Measurements from ENCODE around the gene CUX1. TPM values are rescaled to one million over a fixed set of nuclear protein-coding genes. Genes with fewer than 3 reads are reported as not detected.

Gene CUX1
- total RNA-seq, 2 experiments from 2014 or later: 35.6 to 38.0 TPM

- no peak for DNase-seq
- TF ChIP-seq, protein P1, sequence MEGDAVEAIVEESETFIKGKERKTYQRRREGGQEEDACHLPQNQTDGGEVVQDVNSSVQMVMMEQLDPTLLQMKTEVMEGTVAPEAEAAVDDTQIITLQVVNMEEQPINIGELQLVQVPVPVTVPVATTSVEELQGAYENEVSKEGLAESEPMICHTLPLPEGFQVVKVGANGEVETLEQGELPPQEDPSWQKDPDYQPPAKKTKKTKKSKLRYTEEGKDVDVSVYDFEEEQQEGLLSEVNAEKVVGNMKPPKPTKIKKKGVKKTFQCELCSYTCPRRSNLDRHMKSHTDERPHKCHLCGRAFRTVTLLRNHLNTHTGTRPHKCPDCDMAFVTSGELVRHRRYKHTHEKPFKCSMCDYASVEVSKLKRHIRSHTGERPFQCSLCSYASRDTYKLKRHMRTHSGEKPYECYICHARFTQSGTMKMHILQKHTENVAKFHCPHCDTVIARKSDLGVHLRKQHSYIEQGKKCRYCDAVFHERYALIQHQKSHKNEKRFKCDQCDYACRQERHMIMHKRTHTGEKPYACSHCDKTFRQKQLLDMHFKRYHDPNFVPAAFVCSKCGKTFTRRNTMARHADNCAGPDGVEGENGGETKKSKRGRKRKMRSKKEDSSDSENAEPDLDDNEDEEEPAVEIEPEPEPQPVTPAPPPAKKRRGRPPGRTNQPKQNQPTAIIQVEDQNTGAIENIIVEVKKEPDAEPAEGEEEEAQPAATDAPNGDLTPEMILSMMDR (IDR thresholded peaks at IDR 0.05): no peak
- peaks cover 64% of the 10 kb centered on the region for H3K36me3 ChIP-seq (ENCODE audit: insufficient read depth, low read length)
- Mint-ChIP-seq H3K36me3 (ENCODE audit: low read depth) (peaks cover 83% of the 10 kb centered on the region), H3K27me3 (no peaks in the 10 kb centered on the region), H3K4me1 (ENCODE audit: low read depth) (no peaks in the 10 kb centered on the region), H3K9me3 (no peaks in the 10 kb centered on the region), H3K27ac (no peak overlapping the region), H3K4me3 (no peak overlapping the region)
- POLR2A ChIA-PET: no interaction called here
- no peak overlapping the region for H3K4me3 ChIP-seq (ENCODE audit: low read length)
- no peak for ATAC-seq (ENCODE audit: poor library complexity)
- CTCF ChIA-PET: no interaction called here
- no peak overlapping the region for H3K27ac ChIP-seq (ENCODE audit: low read depth in 1 of 2, low read length in 2 of 2)
- intact Hi-C loops (cut with DNase I, micrococcal nuclease): no loop called here
- no peaks in the 10 kb centered on the region for H3K27me3 ChIP-seq (ENCODE audit: control insufficient read depth in 1 of 2, insufficient read depth in 2 of 2, low read length in 2 of 2)
- H3K4me1 ChIP-seq (ENCODE audit: insufficient read depth, low read length): no peaks in the 10 kb centered on the region
- H3K9me3 ChIP-seq (ENCODE audit: control insufficient read depth in 1 of 2, insufficient read depth in 1 of 2, low read length in 2 of 2): no peaks in the 10 kb centered on the region
Observed at GRCh38 chr7:102198417-102198956, 381.1 kb downstream of the CUX1 start.

- H3K27ac ChIP-seq (ENCODE audit: low read depth in 1 of 2, low read length in 2 of 2): no peak overlapping the region
- Mint-ChIP-seq H3K27ac (no peak overlapping the region), H3K4me3 (no peak overlapping the region), H3K36me3 (ENCODE audit: low read depth) (peaks cover 81% of the 10 kb centered on the region), H3K9me3 (no peaks in the 10 kb centered on the region), H3K4me1 (ENCODE audit: low read depth) (no peaks in the 10 kb centered on the region), H3K27me3 (no peaks in the 10 kb centered on the region)
- no peaks in the 10 kb centered on the region for H3K4me1 ChIP-seq (ENCODE audit: insufficient read depth, low read length)
- ChIA-PET POLR2A (no interaction called here), CTCF (no interaction called here)
- intact Hi-C loops (cut with DNase I, micrococcal nuclease): no loop called here
- H3K27me3 ChIP-seq (ENCODE audit: control insufficient read depth in 1 of 2, insufficient read depth in 2 of 2, low read length in 2 of 2): no peaks in the 10 kb centered on the region
- no peak for DNase-seq
- H3K9me3 ChIP-seq (ENCODE audit: control insufficient read depth in 1 of 2, insufficient read depth in 1 of 2, low read length in 2 of 2): no peaks in the 10 kb centered on the region
- TF ChIP-seq, protein P1 (IDR thresholded peaks at IDR 0.05): no peak
- H3K36me3 ChIP-seq (ENCODE audit: insufficient read depth, low read length): peaks cover 65% of the 10 kb centered on the region
- ATAC-seq (ENCODE audit: poor library complexity): no peak
- no peak overlapping the region for H3K4me3 ChIP-seq (ENCODE audit: low read length)
Observed at GRCh38 chr7:102201576-102201975, 384.1 kb downstream of the CUX1 start.

- intact Hi-C loops (cut with DNase I, micrococcal nuclease): no loop called here
- H3K4me3 Mint-ChIP-seq: no peak overlapping the region
- DNase-seq (no peak), ATAC-seq (ENCODE audit: poor library complexity) (no peak)
- Histone ChIP-seq H3K27me3 (ENCODE audit: control insufficient read depth in 1 of 2, insufficient read depth in 2 of 2, low read length in 2 of 2) (no peaks in the 10 kb centered on the region), H3K4me3 (ENCODE audit: low read length) (no peak overlapping the region), H3K36me3 (ENCODE audit: insufficient read depth, low read length) (peaks cover 56% of the 10 kb centered on the region), H3K9me3 (ENCODE audit: control insufficient read depth in 1 of 2, insufficient read depth in 1 of 2, low read length in 2 of 2) (no peaks in the 10 kb centered on the region), H3K27ac (ENCODE audit: low read depth in 1 of 2, low read length in 2 of 2) (no peak overlapping the region), H3K4me1 (ENCODE audit: insufficient read depth, low read length) (no peaks in the 10 kb centered on the region)
- no peak overlapping the region for H3K27ac Mint-ChIP-seq
- no peaks in the 10 kb centered on the region for H3K27me3 Mint-ChIP-seq
- TF ChIP-seq, protein P1 (IDR thresholded peaks at IDR 0.05): no peak
- no peaks in the 10 kb centered on the region for H3K4me1 Mint-ChIP-seq (ENCODE audit: low read depth)
- H3K36me3 Mint-ChIP-seq (ENCODE audit: low read depth): peaks cover 77% of the 10 kb centered on the region
- H3K9me3 Mint-ChIP-seq: no peaks in the 10 kb centered on the region
- POLR2A ChIA-PET: no interaction called here
- CTCF ChIA-PET: no interaction called here
Observed at GRCh38 chr7:102202556-102202955, 385.1 kb downstream of the CUX1 start.
